WTC11 (cell line): Measurements from ENCODE around the gene ZBTB47. TPM values are rescaled to one million over a fixed set of nuclear protein-coding genes. Genes with fewer than 3 reads are reported as not detected.

Experiments used
- ATAC-seq: fragments of 200-7000 bp; cut with Tn5 transposase; 2 replicates; pipeline ENCODE4 v1.10.0; 2021; ENCODE audit warnings: mild to moderate bottlenecking, moderate library complexity
- CTCF ChIA-PET: fragments of 300-600 bp; sonication (Branson Sonifier 250); formaldehyde crosslinking; loops from one replicate; lab custom pipeline; 2021; ENCODE audit warnings: antibody characterized with exemption; lab: Charles Lee
- POLR2A ChIA-PET: fragments of 350-600 bp; sonication (Branson Sonifier 250); formaldehyde crosslinking; loops from one replicate; lab custom pipeline; 2021; ENCODE audit warnings: antibody characterized with exemption; lab: Charles Lee
- DNase-seq: peaks from one replicate; pipeline ENCODE4 v3.0.0; 2021; ENCODE audit warnings: low spot score
- H3K27ac Mint-ChIP-seq: 2 replicates; pipeline ENCODE4 v1.8.0; 2021; ENCODE audit warnings: mixed read lengths
- H3K27me3 Mint-ChIP-seq: 2 replicates; pipeline ENCODE4 v1.8.0; 2021; ENCODE audit warnings: low read depth, mild to moderate bottlenecking, moderate library complexity, mixed read lengths
- H3K36me3 Mint-ChIP-seq: 2 replicates; pipeline ENCODE4 v1.8.0; 2021; ENCODE audit warnings: mixed read lengths
- H3K4me1 Mint-ChIP-seq: 2 replicates; pipeline ENCODE4 v1.8.0; 2022; ENCODE audit warnings: mixed read lengths
- H3K4me3 Mint-ChIP-seq: 2 replicates; pipeline ENCODE4 v1.8.0; 2021; ENCODE audit warnings: mild to moderate bottlenecking, moderate library complexity, mixed read lengths
- H3K9me3 Mint-ChIP-seq: 2 replicates; pipeline ENCODE4 v1.8.0; 2021; ENCODE audit warnings: mixed read lengths
- ATF6 ChIP-seq: sonication (generic); formaldehyde crosslinking; IDR thresholded peaks from 2 replicates; pipeline ENCODE4 v1.8.1; 2023; ENCODE audit warnings: mild to moderate bottlenecking, missing genetic modification reagents
- CREB1 ChIP-seq: sonication (generic); formaldehyde crosslinking; IDR thresholded peaks from 2 replicates; pipeline ENCODE4 v1.8.0; 2023; ENCODE audit warnings: mild to moderate bottlenecking, missing genetic modification reagents
- ELF4 ChIP-seq: sonication (generic); formaldehyde crosslinking; IDR thresholded peaks from 2 replicates; pipeline ENCODE4 v1.8.1; 2022; ENCODE audit warnings: low read depth, mild to moderate bottlenecking, moderate library complexity, missing genetic modification reagents
- EMX1 ChIP-seq: fragments of 250-450 bp; sonication (Bioruptor Pico); IDR thresholded peaks from 2 replicates; pipeline ENCODE4 v1.8.0; 2021; ENCODE audit warnings: mild to moderate bottlenecking
- ESRRA ChIP-seq: sonication (generic); formaldehyde crosslinking; IDR thresholded peaks from 2 replicates; pipeline ENCODE4 v1.8.1; 2022; ENCODE audit warnings: mild to moderate bottlenecking, missing genetic modification reagents, borderline replicate concordance
- ETV6 ChIP-seq: sonication (generic); formaldehyde crosslinking; IDR thresholded peaks from 2 replicates; pipeline ENCODE4 v1.8.1; 2022; ENCODE audit warnings: mild to moderate bottlenecking, missing genetic modification reagents
- FOXJ3 ChIP-seq: sonication (generic); formaldehyde crosslinking; IDR thresholded peaks from 2 replicates; pipeline ENCODE4 v1.9.0; 2021; ENCODE audit warnings: missing genetic modification reagents, mild to moderate bottlenecking, borderline replicate concordance
- FOXP4 ChIP-seq: sonication (generic); formaldehyde crosslinking; IDR thresholded peaks from 2 replicates; pipeline ENCODE4 v1.8.0; 2022; ENCODE audit warnings: mild to moderate bottlenecking, missing genetic modification reagents
- GABPB1 ChIP-seq: sonication (generic); formaldehyde crosslinking; IDR thresholded peaks from 2 replicates; pipeline ENCODE4 v1.8.1; 2023; ENCODE audit warnings: mild to moderate bottlenecking, missing genetic modification reagents
- GRHL2 ChIP-seq: fragments of 250-450 bp; sonication (Bioruptor Pico); IDR thresholded peaks from 2 replicates; pipeline ENCODE4 v1.8.0; 2022; ENCODE audit warnings: mild to moderate bottlenecking, moderate library complexity; ENCODE audit not compliant: insufficient replicate concordance, severe bottlenecking
- IRF1 ChIP-seq: sonication (generic); formaldehyde crosslinking; IDR thresholded peaks from 2 replicates; pipeline ENCODE4 v1.8.0; 2023; ENCODE audit warnings: missing genetic modification reagents
- KAT7 ChIP-seq: sonication (generic); formaldehyde crosslinking; IDR thresholded peaks from 2 replicates; pipeline ENCODE4 v1.8.1; 2023; ENCODE audit warnings: missing genetic modification reagents, mild to moderate bottlenecking, borderline replicate concordance
- MXD4 ChIP-seq: fragments of 250-450 bp; sonication (Bioruptor Pico); IDR thresholded peaks from 2 replicates; pipeline ENCODE4 v1.8.0; 2021; ENCODE audit warnings: mild to moderate bottlenecking, moderate library complexity, borderline replicate concordance
- NFE2L1 ChIP-seq: sonication (generic); formaldehyde crosslinking; IDR thresholded peaks from 2 replicates; pipeline ENCODE4 v1.8.1; 2023; ENCODE audit warnings: missing genetic modification reagents
- OVOL2 ChIP-seq: fragments of 250-450 bp; sonication (Bioruptor Pico); IDR thresholded peaks from 2 replicates; pipeline ENCODE4 v1.9.0; 2021; ENCODE audit warnings: mild to moderate bottlenecking, borderline replicate concordance
- ZBTB43 ChIP-seq: sonication (generic); formaldehyde crosslinking; IDR thresholded peaks from 2 replicates; pipeline ENCODE4 v1.8.1; 2023; ENCODE audit warnings: mild to moderate bottlenecking, missing genetic modification reagents
- ZNF232 ChIP-seq: sonication (generic); formaldehyde crosslinking; IDR thresholded peaks from 2 replicates; pipeline ENCODE4 v1.8.0; 2022; ENCODE audit warnings: mild to moderate bottlenecking, missing genetic modification reagents
- ZNF396 ChIP-seq: fragments of 250-450 bp; sonication (Bioruptor Pico); IDR thresholded peaks from 2 replicates; pipeline ENCODE4 v1.8.0; 2021; ENCODE audit warnings: mild to moderate bottlenecking, moderate library complexity, borderline replicate concordance
- ZNF416 ChIP-seq: fragments of 250-450 bp; sonication (Bioruptor Pico); IDR thresholded peaks from 2 replicates; pipeline ENCODE4 v1.9.0; 2021; ENCODE audit warnings: mild to moderate bottlenecking, inconsistent platforms
- total RNA-seq: library from RNA; stranded (reverse); gene quantifications from 3 replicates; pipeline ENCODE4 v1.2.3, GENCODE V29; 2021
- TF ChIP-seq, protein P1 (sequence below): fragments of 250-450 bp; sonication (Bioruptor Pico); IDR thresholded peaks from 2 replicates; pipeline ENCODE4 v1.8.0; 2021; ENCODE audit warnings: mild to moderate bottlenecking
- TF ChIP-seq, protein P2 (sequence below): fragments of 200-600 bp; IDR thresholded peaks from 2 replicates; pipeline ENCODE4 v1.8.0; 2022; ENCODE audit warnings: antibody characterized with exemption

Gene ZBTB47
- total RNA-seq, 1 experiment from 2014 or later = 5.2 TPM

GRCh38 chr3:42680806-42681205 is 27.3 kb downstream of the ZBTB47 start:
- no peak for ATAC-seq
- no peak for DNase-seq
- ChIA-PET CTCF (interaction anchor here (0.6 kb wide), 1 partner anchor 131 kb away, joined by 3 read pairs; no protein-coding TSS in a partner anchor), POLR2A (no interaction called here)
- Mint-ChIP-seq H3K36me3 (no peaks in the 10 kb centered on the region), H3K9me3 (peaks cover 12% of the 10 kb centered on the region), H3K4me3 (no peak overlapping the region), H3K4me1 (no peaks in the 10 kb centered on the region), H3K27ac (no peak overlapping the region), H3K27me3 (peaks cover 5% of the 10 kb centered on the region)
- no peak for TF ChIP-seq ZNF416
- TF ChIP-seq OVOL2 (CRISPR knock-in tag) = no peak

GRCh38 chr3:42681361-42682038 is 28.0 kb downstream of the ZBTB47 start:
- Mint-ChIP-seq H3K27me3 (no peaks in the 10 kb centered on the region; the same call in 1 of the 2 replicates), H3K9me3 (peaks cover 6% of the 10 kb centered on the region), H3K36me3 (no peaks in the 10 kb centered on the region), H3K4me1 (no peaks in the 10 kb centered on the region), H3K4me3 (no peak overlapping the region), H3K27ac (no peak overlapping the region)
- TF ChIP-seq FOXJ3 (CRISPR knock-in tag) (no peak), KAT7 (CRISPR knock-in tag) (no peak), GRHL2 (CRISPR knock-in tag) (no peak), MXD4 (no peak), GABPB1 (CRISPR knock-in tag) (no peak), NFE2L1 (CRISPR knock-in tag) (no peak), ATF6 (CRISPR knock-in tag) (no peak), CREB1 (CRISPR knock-in tag) (no peak), ETV6 (CRISPR knock-in tag) (no peak), ELF4 (CRISPR knock-in tag) (no peak), ZBTB43 (CRISPR knock-in tag) (no peak), ZNF232 (CRISPR knock-in tag) (no peak), OVOL2 (CRISPR knock-in tag) (no peak), FOXP4 (no peak), EMX1 (CRISPR knock-in tag) (no peak), ZNF396 (CRISPR knock-in tag) (no peak), IRF1 (no peak), ESRRA (no peak)
- TF ChIP-seq, protein P1, sequence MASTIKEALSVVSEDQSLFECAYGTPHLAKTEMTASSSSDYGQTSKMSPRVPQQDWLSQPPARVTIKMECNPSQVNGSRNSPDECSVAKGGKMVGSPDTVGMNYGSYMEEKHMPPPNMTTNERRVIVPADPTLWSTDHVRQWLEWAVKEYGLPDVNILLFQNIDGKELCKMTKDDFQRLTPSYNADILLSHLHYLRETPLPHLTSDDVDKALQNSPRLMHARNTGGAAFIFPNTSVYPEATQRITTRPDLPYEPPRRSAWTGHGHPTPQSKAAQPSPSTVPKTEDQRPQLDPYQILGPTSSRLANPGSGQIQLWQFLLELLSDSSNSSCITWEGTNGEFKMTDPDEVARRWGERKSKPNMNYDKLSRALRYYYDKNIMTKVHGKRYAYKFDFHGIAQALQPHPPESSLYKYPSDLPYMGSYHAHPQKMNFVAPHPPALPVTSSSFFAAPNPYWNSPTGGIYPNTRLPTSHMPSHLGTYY = no peak
- TF ChIP-seq, protein P2, sequence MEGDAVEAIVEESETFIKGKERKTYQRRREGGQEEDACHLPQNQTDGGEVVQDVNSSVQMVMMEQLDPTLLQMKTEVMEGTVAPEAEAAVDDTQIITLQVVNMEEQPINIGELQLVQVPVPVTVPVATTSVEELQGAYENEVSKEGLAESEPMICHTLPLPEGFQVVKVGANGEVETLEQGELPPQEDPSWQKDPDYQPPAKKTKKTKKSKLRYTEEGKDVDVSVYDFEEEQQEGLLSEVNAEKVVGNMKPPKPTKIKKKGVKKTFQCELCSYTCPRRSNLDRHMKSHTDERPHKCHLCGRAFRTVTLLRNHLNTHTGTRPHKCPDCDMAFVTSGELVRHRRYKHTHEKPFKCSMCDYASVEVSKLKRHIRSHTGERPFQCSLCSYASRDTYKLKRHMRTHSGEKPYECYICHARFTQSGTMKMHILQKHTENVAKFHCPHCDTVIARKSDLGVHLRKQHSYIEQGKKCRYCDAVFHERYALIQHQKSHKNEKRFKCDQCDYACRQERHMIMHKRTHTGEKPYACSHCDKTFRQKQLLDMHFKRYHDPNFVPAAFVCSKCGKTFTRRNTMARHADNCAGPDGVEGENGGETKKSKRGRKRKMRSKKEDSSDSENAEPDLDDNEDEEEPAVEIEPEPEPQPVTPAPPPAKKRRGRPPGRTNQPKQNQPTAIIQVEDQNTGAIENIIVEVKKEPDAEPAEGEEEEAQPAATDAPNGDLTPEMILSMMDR = no peak
- POLR2A ChIA-PET = no interaction called here
- no peak for ATAC-seq
- CTCF ChIA-PET = interaction anchor here (0.6 kb wide), 1 partner anchor 131 kb away, joined by 3 read pairs; no protein-coding TSS in a partner anchor
- DNase-seq = no peak
